HL-60 (cell line): ENCODE results near the gene LRP1B.

Experiments
- GABPA ChIP-seq: IDR thresholded peaks from 2 replicates; pipeline ENCODE4 v1.6.1; 2012; ENCODE audit warnings: low read depth
- TF ChIP-seq, protein P1 (sequence below): IDR thresholded peaks from 2 replicates; pipeline ENCODE4 v1.6.1; 2012; ENCODE audit warnings: low read depth; ENCODE audit not compliant: insufficient replicate concordance
- TF ChIP-seq, protein P2 (sequence below): IDR thresholded peaks from one replicate; pipeline ENCODE4 v1.5.1; 2011; ENCODE audit warnings: low read length, control low read depth, inconsistent platforms; ENCODE audit not compliant: insufficient read depth

DNA sequence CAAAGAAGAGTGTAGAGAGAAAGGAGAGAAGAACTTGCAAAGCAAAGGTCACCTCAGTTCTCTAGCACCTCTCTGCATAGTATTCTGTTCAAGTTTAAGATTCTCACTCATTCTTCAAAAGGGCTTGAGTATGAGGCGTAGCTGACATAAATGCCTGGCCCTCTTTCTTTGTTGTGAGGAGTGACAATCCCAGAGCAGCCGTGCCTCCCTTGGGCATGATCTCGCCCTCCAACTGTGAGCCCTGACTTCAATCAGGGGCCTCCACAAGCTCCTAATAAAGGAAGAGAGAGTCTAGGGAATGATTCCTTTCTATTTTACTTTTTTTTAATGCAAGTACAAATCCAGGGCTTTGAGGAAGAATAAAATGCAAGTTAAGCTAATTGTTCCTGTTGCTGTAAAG is 402.7 kb downstream of the LRP1B start:
- TF ChIP-seq, protein P1, sequence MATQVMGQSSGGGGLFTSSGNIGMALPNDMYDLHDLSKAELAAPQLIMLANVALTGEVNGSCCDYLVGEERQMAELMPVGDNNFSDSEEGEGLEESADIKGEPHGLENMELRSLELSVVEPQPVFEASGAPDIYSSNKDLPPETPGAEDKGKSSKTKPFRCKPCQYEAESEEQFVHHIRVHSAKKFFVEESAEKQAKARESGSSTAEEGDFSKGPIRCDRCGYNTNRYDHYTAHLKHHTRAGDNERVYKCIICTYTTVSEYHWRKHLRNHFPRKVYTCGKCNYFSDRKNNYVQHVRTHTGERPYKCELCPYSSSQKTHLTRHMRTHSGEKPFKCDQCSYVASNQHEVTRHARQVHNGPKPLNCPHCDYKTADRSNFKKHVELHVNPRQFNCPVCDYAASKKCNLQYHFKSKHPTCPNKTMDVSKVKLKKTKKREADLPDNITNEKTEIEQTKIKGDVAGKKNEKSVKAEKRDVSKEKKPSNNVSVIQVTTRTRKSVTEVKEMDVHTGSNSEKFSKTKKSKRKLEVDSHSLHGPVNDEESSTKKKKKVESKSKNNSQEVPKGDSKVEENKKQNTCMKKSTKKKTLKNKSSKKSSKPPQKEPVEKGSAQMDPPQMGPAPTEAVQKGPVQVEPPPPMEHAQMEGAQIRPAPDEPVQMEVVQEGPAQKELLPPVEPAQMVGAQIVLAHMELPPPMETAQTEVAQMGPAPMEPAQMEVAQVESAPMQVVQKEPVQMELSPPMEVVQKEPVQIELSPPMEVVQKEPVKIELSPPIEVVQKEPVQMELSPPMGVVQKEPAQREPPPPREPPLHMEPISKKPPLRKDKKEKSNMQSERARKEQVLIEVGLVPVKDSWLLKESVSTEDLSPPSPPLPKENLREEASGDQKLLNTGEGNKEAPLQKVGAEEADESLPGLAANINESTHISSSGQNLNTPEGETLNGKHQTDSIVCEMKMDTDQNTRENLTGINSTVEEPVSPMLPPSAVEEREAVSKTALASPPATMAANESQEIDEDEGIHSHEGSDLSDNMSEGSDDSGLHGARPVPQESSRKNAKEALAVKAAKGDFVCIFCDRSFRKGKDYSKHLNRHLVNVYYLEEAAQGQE: no peak
- TF ChIP-seq, protein P2, sequence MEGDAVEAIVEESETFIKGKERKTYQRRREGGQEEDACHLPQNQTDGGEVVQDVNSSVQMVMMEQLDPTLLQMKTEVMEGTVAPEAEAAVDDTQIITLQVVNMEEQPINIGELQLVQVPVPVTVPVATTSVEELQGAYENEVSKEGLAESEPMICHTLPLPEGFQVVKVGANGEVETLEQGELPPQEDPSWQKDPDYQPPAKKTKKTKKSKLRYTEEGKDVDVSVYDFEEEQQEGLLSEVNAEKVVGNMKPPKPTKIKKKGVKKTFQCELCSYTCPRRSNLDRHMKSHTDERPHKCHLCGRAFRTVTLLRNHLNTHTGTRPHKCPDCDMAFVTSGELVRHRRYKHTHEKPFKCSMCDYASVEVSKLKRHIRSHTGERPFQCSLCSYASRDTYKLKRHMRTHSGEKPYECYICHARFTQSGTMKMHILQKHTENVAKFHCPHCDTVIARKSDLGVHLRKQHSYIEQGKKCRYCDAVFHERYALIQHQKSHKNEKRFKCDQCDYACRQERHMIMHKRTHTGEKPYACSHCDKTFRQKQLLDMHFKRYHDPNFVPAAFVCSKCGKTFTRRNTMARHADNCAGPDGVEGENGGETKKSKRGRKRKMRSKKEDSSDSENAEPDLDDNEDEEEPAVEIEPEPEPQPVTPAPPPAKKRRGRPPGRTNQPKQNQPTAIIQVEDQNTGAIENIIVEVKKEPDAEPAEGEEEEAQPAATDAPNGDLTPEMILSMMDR: no peak
- TF ChIP-seq GABPA: no peak
